Measurements from ENCODE around the gene CAMK4.

DNA sequence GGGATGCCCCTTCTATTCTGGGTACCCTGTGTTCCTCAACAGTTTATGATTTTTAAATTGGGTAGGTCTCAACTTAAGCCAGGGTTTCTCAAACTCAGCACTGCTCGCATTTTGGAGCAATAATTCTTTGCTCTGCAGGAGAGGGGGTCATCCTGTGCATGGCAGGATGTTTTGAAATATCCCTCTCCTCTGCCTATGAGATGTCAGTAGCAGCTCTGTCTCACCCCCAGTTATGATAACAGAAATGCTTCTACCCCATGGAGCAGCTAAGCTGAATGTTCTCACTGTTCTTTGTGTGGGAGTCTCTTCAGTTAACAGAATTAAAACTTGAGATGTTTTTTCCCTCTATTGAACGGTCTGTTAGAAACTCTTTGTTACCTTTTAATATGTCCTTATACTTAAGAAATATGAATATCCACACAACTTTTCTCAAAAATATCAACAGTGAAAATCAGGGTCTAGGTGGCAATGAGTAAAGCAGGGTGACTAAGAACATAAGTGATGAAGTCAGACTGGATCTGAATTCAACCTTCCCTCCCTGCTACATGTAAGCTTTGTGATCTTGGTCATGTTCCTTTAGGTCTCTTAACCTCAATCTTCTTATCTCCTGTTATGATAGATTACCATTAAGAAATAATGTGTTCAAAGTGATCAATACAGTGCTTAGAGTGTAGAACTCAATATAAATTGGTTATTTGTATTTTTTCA is 89.0 kb downstream of the CAMK4 start:
- TF ChIP-seq CTCF (IDR thresholded peaks at IDR 0.05; ENCODE audit: low read depth, low read length) (no peak), EZH2phosphoT487 (IDR thresholded peaks at IDR 0.05; ENCODE audit: low read depth) (no peak)

Measured in OCI-LY3 (cell line).